Measurements from ENCODE around the gene MYO15B.

MYO15B gene

DNA sequence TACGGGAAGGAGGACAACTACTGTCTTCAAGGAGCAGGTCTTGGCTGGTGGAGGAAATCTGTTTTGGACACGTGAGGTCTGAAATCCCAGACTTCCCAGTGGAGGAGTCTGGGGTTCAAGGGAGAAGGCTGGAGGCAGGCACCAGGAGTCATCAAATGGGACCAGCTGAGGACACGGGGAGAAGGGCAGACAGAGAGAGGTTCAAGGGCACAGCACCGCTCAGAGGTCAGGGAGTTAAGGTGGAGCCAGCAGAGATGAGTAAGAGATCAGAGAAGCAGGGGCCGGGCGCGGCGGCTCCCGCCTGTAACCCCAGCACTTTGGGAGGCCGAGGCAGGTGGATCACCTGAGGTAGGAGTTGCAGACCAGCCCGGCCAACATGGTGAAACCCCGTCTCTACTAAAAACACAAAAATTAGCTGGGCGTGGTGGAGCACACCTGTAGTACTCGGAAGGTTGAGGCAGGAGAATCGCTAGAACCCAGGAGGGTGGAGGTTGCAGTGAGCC, 35.2 kb downstream of the MYO15B start:
- peaks cover 15% of the 10 kb centered on the region; the same call in 1 of the 2 replicates for H3K36me3 ChIP-seq (ENCODE audit: control insufficient read depth, low read length)
- TF ChIP-seq, protein P1, sequence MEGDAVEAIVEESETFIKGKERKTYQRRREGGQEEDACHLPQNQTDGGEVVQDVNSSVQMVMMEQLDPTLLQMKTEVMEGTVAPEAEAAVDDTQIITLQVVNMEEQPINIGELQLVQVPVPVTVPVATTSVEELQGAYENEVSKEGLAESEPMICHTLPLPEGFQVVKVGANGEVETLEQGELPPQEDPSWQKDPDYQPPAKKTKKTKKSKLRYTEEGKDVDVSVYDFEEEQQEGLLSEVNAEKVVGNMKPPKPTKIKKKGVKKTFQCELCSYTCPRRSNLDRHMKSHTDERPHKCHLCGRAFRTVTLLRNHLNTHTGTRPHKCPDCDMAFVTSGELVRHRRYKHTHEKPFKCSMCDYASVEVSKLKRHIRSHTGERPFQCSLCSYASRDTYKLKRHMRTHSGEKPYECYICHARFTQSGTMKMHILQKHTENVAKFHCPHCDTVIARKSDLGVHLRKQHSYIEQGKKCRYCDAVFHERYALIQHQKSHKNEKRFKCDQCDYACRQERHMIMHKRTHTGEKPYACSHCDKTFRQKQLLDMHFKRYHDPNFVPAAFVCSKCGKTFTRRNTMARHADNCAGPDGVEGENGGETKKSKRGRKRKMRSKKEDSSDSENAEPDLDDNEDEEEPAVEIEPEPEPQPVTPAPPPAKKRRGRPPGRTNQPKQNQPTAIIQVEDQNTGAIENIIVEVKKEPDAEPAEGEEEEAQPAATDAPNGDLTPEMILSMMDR (IDR thresholded peaks at IDR 0.05; ENCODE audit: low read depth, low read length, poor library complexity, severe bottlenecking): no peak
- TF ChIP-seq EZH2phosphoT487 (IDR thresholded peaks at IDR 0.05; ENCODE audit: borderline replicate concordance, low read length): no peak
- H3K27ac ChIP-seq (ENCODE audit: low read depth, low read length): no peak overlapping the region
- H3K9me3 ChIP-seq (ENCODE audit: control insufficient read depth, insufficient read depth, low read length): no peaks in the 10 kb centered on the region
- H3K4me3 ChIP-seq (ENCODE audit: low read length): no peak overlapping the region
- no peaks in the 10 kb centered on the region for H3F3A ChIP-seq (ENCODE audit: control insufficient read depth, insufficient read depth)
- H4K20me1 ChIP-seq (ENCODE audit: control insufficient read depth, insufficient read depth, low read depth, low read length): no peaks in the 10 kb centered on the region
- H3K27me3 ChIP-seq (ENCODE audit: control insufficient read depth, low read length): no peaks in the 10 kb centered on the region
- no peaks in the 10 kb centered on the region for H3K9me2 ChIP-seq (replicated peaks; ENCODE audit: control insufficient read depth, low read length)
- H3K4me2 ChIP-seq (ENCODE audit: low read length): no peak overlapping the region
- H3K4me1 ChIP-seq (ENCODE audit: control insufficient read depth, low read length): peaks cover 16% of the 10 kb centered on the region
- H3K79me2 ChIP-seq (ENCODE audit: control insufficient read depth, low read length): no peaks in the 10 kb centered on the region

DNA sequence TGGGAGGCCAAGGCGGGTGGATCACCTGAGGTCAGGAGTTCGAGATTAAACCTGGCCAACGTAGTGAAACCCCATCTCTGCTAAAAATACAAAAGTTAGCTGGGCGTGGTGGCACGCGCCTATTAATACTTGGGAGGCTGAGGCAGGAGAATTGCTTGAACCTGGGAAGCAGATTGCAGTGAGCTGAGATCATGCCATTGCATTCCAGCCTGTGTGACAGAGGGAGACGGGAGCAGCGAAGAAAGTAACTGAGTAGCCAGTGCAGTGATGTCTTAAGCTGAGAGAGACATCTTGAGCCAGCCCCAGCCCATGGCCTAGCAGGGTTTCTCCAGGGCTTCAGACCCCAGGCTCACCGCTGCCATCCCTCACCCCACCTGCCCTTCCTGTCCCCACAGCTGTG, 35.8 kb downstream of the MYO15B start:
- no peak overlapping the region for H3K27ac ChIP-seq (ENCODE audit: low read depth, low read length)
- H3K36me3 ChIP-seq (ENCODE audit: control insufficient read depth, low read length): peaks cover 16% of the 10 kb centered on the region
- no peak overlapping the region for H3K4me2 ChIP-seq (ENCODE audit: low read length)
- H4K20me1 ChIP-seq (ENCODE audit: control insufficient read depth, insufficient read depth, low read depth, low read length): no peaks in the 10 kb centered on the region
- H3K9me2 ChIP-seq (replicated peaks; ENCODE audit: control insufficient read depth, low read length): no peaks in the 10 kb centered on the region
- no peak overlapping the region for H3K4me3 ChIP-seq (ENCODE audit: low read length)
- no peaks in the 10 kb centered on the region for H3F3A ChIP-seq (ENCODE audit: control insufficient read depth, insufficient read depth)
- H3K9me3 ChIP-seq (ENCODE audit: control insufficient read depth, insufficient read depth, low read length): no peaks in the 10 kb centered on the region
- peaks cover 16% of the 10 kb centered on the region for H3K4me1 ChIP-seq (ENCODE audit: control insufficient read depth, low read length)
- H3K27me3 ChIP-seq (ENCODE audit: control insufficient read depth, low read length): no peaks in the 10 kb centered on the region
- no peaks in the 10 kb centered on the region for H3K79me2 ChIP-seq (ENCODE audit: control insufficient read depth, low read length)
- TF ChIP-seq, protein P1 (IDR thresholded peaks at IDR 0.05; ENCODE audit: low read depth, low read length, poor library complexity, severe bottlenecking): no peak
- no peak for TF ChIP-seq EZH2phosphoT487 (IDR thresholded peaks at IDR 0.05; ENCODE audit: borderline replicate concordance, low read length)

DNA sequence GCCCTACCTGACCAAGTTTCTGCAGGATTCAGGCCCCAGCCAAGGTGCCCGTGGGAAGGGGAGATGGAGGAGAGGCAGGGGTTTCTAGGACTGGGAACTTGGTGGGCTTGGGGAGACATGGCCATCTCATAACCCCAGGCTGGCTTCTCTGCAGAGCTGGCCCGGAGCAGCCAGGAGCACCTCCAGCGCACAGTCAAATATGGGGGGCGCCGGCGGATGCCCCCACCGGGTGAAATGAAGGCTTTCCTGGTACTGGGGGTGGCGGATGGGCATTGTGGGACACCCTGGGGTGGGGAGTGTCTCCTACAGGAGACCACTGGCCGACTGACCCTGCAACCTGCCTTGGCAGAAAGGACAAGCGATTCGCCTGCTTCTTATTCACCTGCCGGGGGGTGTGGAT, 36.4 kb downstream of the MYO15B start:
- H4K20me1 ChIP-seq (ENCODE audit: control insufficient read depth, insufficient read depth, low read depth, low read length): no peaks in the 10 kb centered on the region
- H3K4me3 ChIP-seq (ENCODE audit: low read length): no peak overlapping the region
- H3F3A ChIP-seq (ENCODE audit: control insufficient read depth, insufficient read depth): no peaks in the 10 kb centered on the region
- H3K9me3 ChIP-seq (ENCODE audit: control insufficient read depth, insufficient read depth, low read length): no peaks in the 10 kb centered on the region
- no peaks in the 10 kb centered on the region for H3K9me2 ChIP-seq (replicated peaks; ENCODE audit: control insufficient read depth, low read length)
- H3K79me2 ChIP-seq (ENCODE audit: control insufficient read depth, low read length): no peaks in the 10 kb centered on the region
- TF ChIP-seq EZH2phosphoT487 (IDR thresholded peaks at IDR 0.05; ENCODE audit: borderline replicate concordance, low read length): no peak
- TF ChIP-seq, protein P1 (IDR thresholded peaks at IDR 0.05; ENCODE audit: low read depth, low read length, poor library complexity, severe bottlenecking): no peak
- no peak overlapping the region for H3K27ac ChIP-seq (ENCODE audit: low read depth, low read length)
- H3K4me1 ChIP-seq (ENCODE audit: control insufficient read depth, low read length): peaks cover 16% of the 10 kb centered on the region
- no peaks in the 10 kb centered on the region for H3K27me3 ChIP-seq (ENCODE audit: control insufficient read depth, low read length)
- H3K4me2 ChIP-seq (ENCODE audit: low read length): no peak overlapping the region
- peaks cover 23% of the 10 kb centered on the region for H3K36me3 ChIP-seq (ENCODE audit: control insufficient read depth, low read length)

All from DOHH2 (cell line).